GM08714 (cell line): Measurements from ENCODE around the gene PPP1R10.
A peak's percentile ranks its signal among the peaks of the same experiment; 100 is the strongest.
"Not testable (repeated sequence)": the region's sequence is repeated elsewhere in the genome, so short reads cannot be mapped to it uniquely, and the experiment has no call there.

ENCODE experiments used
- H3K4me3 ChIP-seq: fragments of 200-500 bp; sonication (Bioruptor generic); 2 replicates; pipeline ENCODE4 v1.5.1; 2014; ENCODE audit warnings: mild to moderate bottlenecking, low read length, inconsistent platforms
- ZNF274 ChIP-seq: IDR thresholded peaks from 2 replicates; pipeline ENCODE4 v1.6.1; 2012; ENCODE audit warnings: mild to moderate bottlenecking, low read depth, low read length

Gene PPP1R10

GRCh38 chr6:30616811-30617564 lies at the start of gene PPP1R10:
PPP1R10 (minus strand) TSS chr6:30617243; CDS start chr6:30609944, 7,299 bp downstream.
- H3K4me3 ChIP-seq: peak within 1 kb of the TSS; percentile 95
- TF ChIP-seq ZNF274: no peak

DNA sequence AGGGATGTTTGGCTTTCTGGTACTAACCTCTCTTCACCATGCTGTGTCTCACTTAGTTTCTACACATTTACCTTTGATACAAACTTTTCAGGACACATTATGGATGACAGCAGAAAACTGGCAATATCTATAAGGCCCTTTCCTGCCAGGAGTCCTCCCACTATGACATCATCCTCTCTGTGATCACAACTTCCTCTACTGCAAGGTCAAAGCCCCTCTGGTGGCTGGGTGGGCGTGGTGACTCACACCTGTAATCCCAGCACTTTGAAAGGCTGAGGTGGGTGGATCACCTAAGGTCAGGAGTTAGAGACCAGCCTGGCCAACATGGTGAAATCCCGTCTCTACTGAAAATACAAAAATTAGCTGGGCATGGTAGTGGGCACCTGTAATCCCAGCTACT lies 49.3 kb upstream of the PPP1R10 start:
- H3K4me3 ChIP-seq: not testable (repeated sequence)

DNA sequence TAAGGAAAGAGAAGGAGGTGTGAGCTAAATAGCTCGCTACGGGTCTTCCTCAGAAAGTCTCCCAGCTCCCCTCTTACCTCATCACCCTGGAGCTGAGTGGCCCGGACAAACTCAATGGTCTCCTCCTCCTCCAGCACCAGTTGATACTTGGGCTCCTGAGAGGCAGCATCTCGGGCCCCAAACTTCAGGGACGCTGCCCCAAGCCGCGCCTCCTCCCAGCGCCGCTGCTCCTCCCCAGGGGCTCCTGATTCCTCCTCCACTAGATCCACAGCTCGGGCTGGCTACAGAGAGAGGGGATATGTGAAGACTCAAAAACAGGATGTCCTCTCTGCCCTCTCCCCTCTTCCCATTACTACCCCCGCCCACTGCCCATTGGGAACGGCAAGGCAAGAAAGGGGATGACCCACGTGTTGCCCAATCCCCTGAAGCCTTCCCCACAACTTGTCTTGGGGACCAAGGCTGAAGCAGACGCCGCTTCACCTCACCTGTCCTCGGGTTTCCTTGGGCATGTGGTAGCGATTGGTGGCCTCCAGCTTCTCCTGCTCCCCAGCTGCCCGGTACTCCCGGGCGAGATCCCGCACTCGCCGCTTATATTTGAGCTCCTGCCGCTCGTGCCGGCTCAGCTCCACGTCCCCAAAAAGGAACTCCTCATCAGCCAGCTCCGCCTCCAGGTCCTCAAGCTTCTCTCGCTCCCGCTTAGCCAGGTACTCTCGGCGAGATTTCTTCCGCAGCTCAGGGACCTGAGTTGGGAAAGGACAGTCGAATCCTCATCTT lies 48.1 kb upstream of the PPP1R10 start:
- no peak overlapping the region for H3K4me3 ChIP-seq
- no peak for TF ChIP-seq ZNF274

- H3K4me3 ChIP-seq: not testable (repeated sequence)
Measured at GRCh38 chr6:30657922-30658321, 40.9 kb upstream of the PPP1R10 start.

GRCh38 chr6:30657454-30657853 lies 40.4 kb upstream of the PPP1R10 start:
- TF ChIP-seq ZNF274: no peak
- no peak overlapping the region for H3K4me3 ChIP-seq

DNA sequence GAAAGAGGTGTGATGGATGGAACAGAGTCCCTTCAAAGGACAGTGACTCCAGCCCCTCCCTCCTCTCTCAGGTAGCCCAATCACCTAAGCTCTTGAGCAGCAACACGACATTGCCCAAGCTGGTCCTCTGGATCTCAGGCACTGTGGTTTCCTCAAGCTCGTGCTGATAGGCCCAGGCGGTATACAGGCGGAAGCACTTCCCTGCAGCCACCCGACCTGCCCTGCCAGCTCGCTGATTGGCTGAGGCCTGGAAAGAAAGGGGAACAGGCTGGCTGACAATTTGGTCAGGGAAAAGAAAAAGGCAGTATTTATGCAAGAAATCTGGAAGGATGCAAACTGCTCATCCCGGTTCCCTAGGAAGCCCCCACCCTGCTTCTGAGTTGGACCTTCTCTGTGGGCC lies 39.5 kb upstream of the PPP1R10 start:
- H3K4me3 ChIP-seq: no peak overlapping the region
- TF ChIP-seq ZNF274: no peak

GRCh38 chr6:30655743-30656094 lies 38.7 kb upstream of the PPP1R10 start:
- H3K4me3 ChIP-seq: no peak overlapping the region
- no peak for TF ChIP-seq ZNF274

- no peak overlapping the region for H3K4me3 ChIP-seq
- no peak for TF ChIP-seq ZNF274
Measured at GRCh38 chr6:30654798-30655742, 38.0 kb upstream of the PPP1R10 start.

DNA sequence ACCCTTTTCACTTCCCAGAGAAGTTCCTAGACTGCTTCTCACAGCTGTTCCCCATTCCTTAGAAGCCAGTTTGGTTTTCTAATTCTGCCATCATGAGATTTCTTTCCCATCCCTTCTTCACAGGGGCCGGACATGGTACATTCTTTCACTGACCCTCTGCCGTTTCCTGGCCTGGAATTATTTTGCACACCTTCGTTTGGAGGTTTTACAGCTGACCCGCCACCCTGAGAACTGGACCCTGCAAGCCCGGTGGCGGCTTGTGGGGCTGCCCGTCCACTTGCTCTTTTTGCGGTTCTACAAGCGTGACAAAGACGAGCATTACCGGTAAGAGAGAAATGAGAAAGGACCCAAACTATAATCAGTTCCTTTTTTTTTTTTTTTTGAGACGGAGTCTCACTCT lies 34.1 kb upstream of the PPP1R10 start:
- no peak overlapping the region for H3K4me3 ChIP-seq
- no peak for TF ChIP-seq ZNF274

DNA sequence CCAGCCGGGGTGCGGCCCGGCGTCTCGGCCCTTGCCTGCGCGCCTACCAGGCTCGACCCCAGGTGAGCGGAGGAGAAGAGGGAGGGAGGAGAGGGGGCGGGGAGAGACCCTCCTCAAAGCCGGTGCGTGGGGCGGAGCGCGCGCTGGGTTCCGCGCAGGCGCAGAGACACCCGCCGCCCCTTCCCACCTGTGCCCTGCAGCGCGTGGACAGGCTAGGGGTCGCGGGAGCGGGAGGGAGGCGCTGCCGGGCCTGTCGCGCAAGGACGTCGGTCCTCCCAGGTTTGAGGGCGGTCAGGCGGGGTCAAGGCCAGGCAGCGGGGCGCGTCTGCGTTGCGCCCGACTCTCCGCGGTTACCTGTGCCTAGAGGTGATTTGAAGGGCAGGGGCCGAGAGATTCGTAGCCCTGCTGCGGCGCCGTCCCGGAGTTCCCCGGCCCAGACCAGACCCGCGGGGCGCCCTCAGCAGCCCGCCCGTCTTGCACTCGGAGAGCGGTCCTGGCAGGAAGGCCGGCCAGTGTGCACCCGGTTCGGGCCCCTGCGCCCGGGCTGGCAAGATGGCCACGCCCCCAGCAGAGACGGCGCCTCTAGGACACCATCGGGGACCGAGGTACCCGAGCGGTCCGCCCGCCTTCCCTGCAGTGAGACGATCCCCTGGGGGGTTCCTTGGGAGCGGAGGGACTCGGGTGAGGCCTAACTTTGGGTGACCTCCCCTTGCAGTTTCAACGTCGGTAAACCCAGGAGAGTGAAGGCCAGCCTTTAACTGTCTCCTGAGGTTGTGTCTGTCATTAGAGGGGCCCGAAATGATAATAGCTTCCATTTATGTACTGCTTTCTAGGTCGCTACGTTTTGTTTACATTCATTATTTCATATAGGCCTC lies 30.4 kb upstream of the PPP1R10 start:
- peak overlapping the region; percentile 90 for H3K4me3 ChIP-seq
- TF ChIP-seq ZNF274: no peak

GRCh38 chr6:30646450-30647241 lies 29.6 kb upstream of the PPP1R10 start, which contains the start of gene C6orf136:
C6orf136 (plus strand) TSS chr6:30647133; CDS start chr6:30647232, 99 bp downstream.
- H3K4me3 ChIP-seq: peak within 1 kb of the TSS; percentile 90
- no peak for TF ChIP-seq ZNF274

- H3K4me3 ChIP-seq: no peak overlapping the region
Measured at GRCh38 chr6:30645989-30646388, 28.9 kb upstream of the PPP1R10 start.

DNA sequence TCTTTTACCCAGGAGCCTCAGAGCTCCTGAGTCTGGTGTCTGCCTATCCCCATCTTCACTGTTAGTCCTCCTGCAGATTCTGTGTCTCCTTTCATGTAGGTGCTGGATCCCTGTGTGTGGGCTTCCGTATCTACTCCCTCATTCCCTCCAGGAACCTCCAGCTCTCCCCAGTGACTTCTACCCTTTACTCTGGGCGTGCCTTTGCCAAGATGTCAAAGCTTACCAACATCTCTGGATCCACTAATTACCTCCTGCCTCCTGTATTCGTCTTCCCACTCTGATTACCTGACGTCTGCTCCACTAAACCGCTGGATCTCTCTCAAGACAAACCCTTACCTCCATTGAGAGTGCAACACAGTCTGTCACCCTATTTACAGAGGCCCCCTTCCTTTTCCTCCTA lies 27.7 kb upstream of the PPP1R10 start:
- H3K4me3 ChIP-seq: no peak overlapping the region
- TF ChIP-seq ZNF274: no peak

More at GRCh38 chr6:30645989-30646388, 28.9 kb upstream of the PPP1R10 start:
- TF ChIP-seq ZNF274: no peak
